Measurements from ENCODE around the gene RSRC1.

DNA sequence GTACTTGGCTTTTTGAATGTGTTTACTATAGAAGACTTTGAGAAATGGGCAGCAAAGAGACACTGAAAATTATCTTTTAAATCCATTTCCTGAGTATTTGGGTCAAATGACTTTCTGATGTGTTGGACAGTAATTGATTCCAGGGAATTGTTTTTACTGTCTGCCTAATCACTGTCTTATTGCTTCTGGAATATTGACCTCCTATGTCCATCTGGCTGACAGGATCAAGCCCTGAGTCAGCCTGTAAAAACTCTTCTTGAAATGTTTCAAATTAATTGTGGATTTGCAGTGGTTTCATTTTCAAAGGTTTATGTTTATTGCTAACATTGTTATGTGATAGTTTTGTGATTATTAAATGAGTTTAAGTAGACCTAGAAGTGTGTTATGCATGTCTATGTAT is 410.5 kb downstream of the RSRC1 start:
- TF ChIP-seq, protein P1, sequence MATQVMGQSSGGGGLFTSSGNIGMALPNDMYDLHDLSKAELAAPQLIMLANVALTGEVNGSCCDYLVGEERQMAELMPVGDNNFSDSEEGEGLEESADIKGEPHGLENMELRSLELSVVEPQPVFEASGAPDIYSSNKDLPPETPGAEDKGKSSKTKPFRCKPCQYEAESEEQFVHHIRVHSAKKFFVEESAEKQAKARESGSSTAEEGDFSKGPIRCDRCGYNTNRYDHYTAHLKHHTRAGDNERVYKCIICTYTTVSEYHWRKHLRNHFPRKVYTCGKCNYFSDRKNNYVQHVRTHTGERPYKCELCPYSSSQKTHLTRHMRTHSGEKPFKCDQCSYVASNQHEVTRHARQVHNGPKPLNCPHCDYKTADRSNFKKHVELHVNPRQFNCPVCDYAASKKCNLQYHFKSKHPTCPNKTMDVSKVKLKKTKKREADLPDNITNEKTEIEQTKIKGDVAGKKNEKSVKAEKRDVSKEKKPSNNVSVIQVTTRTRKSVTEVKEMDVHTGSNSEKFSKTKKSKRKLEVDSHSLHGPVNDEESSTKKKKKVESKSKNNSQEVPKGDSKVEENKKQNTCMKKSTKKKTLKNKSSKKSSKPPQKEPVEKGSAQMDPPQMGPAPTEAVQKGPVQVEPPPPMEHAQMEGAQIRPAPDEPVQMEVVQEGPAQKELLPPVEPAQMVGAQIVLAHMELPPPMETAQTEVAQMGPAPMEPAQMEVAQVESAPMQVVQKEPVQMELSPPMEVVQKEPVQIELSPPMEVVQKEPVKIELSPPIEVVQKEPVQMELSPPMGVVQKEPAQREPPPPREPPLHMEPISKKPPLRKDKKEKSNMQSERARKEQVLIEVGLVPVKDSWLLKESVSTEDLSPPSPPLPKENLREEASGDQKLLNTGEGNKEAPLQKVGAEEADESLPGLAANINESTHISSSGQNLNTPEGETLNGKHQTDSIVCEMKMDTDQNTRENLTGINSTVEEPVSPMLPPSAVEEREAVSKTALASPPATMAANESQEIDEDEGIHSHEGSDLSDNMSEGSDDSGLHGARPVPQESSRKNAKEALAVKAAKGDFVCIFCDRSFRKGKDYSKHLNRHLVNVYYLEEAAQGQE (IDR thresholded peaks at IDR 0.05; ENCODE audit: low read depth): no peak
- TF ChIP-seq TAF1 (IDR thresholded peaks at IDR 0.05; ENCODE audit: low read depth) (no peak), CEBPB (IDR thresholded peaks at IDR 0.05) (no peak), EGR1 (IDR thresholded peaks at IDR 0.05) (no peak), FOXM1 (IDR thresholded peaks at IDR 0.05; ENCODE audit: borderline replicate concordance, low read depth) (no peak), EP300 (IDR thresholded peaks at IDR 0.05; ENCODE audit: borderline replicate concordance) (no peak), TCF12 (IDR thresholded peaks at IDR 0.05; ENCODE audit: low read depth) (no peak), CREB1 (IDR thresholded peaks at IDR 0.05; ENCODE audit: low read depth) (no peak), YY1 (IDR thresholded peaks at IDR 0.05; ENCODE audit: low read depth) (no peak), NFIC (IDR thresholded peaks at IDR 0.05) (no peak), RAD21 (IDR thresholded peaks at IDR 0.05; ENCODE audit: low read depth) (no peak)
- TF ChIP-seq, protein P2, sequence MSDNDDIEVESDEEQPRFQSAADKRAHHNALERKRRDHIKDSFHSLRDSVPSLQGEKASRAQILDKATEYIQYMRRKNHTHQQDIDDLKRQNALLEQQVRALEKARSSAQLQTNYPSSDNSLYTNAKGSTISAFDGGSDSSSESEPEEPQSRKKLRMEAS (IDR thresholded peaks at IDR 0.05): no peak
- TF ChIP-seq, protein P3, sequence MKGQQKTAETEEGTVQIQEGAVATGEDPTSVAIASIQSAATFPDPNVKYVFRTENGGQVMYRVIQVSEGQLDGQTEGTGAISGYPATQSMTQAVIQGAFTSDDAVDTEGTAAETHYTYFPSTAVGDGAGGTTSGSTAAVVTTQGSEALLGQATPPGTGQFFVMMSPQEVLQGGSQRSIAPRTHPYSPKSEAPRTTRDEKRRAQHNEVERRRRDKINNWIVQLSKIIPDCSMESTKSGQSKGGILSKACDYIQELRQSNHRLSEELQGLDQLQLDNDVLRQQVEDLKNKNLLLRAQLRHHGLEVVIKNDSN (IDR thresholded peaks at IDR 0.05): no peak

All from Ishikawa (cell line).